Esophagus muscularis mucosa (tissue), 4 donors: ENCODE data around the gene MAD1L1. TPM values are rescaled to one million over a fixed set of nuclear protein-coding genes. Genes with fewer than 3 reads are reported as not detected.
A peak's percentile ranks its signal among the peaks of the same experiment; 100 is the strongest.

Experiments
- DNase-seq: peaks from one replicate; pipeline ENCODE4 v3.0.0-alpha.2; 2017; ENCODE audit errors: extremely low spot score
- H3K27ac ChIP-seq, 4 donors: fragments of 200-600 bp; sonication (generic); replicated peaks in 1 of 4; 1 replicate in 3 of 4; 2 replicates in 1 of 4; pipeline ENCODE4 v1.5.1; 2016 to 2019; ENCODE audit warnings: mild to moderate bottlenecking in 1 of 4
- H3K27me3 ChIP-seq, 4 donors: fragments of 200-600 bp; sonication (generic); one replicate each; pipeline versions ENCODE4 v1.5.1 to v1.6.0; 2016 to 2019
- H3K36me3 ChIP-seq, 4 donors: fragments of 200-600 bp; sonication (generic); one replicate each; pipeline ENCODE4 v1.5.1; 2016 to 2019
- H3K4me1 ChIP-seq, 4 donors: fragments of 200-600 bp; sonication (generic); one replicate each; pipeline ENCODE4 v1.5.1; 2016 to 2019
- H3K4me3 ChIP-seq, 4 donors: fragments of 200-600 bp; sonication (generic); 1 replicate in 2 of 4; 2 replicates in 2 of 4; pipeline ENCODE4 v1.5.1; 2016 to 2019; ENCODE audit warnings: mild to moderate bottlenecking in 4 of 4, moderate library complexity in 1 of 4
- H3K9me3 ChIP-seq, 4 donors: fragments of 200-600 bp; sonication (generic); 1 replicate in 3 of 4; 2 replicates in 1 of 4; pipeline ENCODE4 v1.5.1; 2016 to 2019
- EP300 ChIP-seq: sonication (generic); formaldehyde crosslinking; IDR thresholded peaks from one replicate; pipeline ENCODE4 v1.6.1; 2017; ENCODE audit warnings: antibody characterized with exemption
- POLR2A ChIP-seq: fragments of 450-650 bp; IDR thresholded peaks from one replicate; pipeline ENCODE4 v1.6.1; 2017; ENCODE audit warnings: antibody characterized with exemption, moderate library complexity, mild to moderate bottlenecking, low read depth
- POLR2AphosphoS5 ChIP-seq, 2 donors: sonication (generic); formaldehyde crosslinking; IDR thresholded peaks; one replicate each; pipeline ENCODE4 v1.6.1; 2017; ENCODE audit warnings: antibody characterized with exemption in 2 of 2
- WGBS: methylation state at CpG from one replicate; pipeline ENCODE4 v1.1.5; 2018; 5-methylcytosine and 5-hydroxymethylcytosine counted together
- intact Hi-C: fragments of 100-400 bp; cut with DNase I; formaldehyde crosslinking; loops from one replicate; pipeline ENCODE4 v1.15.1; 2023
- total RNA-seq, 4 donors: library from RNA; depleted of rRNA; stranded (reverse); fragments of >200 nt; gene quantifications; one replicate each; pipeline versions ENCODE4 v1.1.0 to v1.2.1, GENCODE V29; 2016
- TF ChIP-seq, protein P1 (sequence below), 3 experiments: fragments of 200-600 bp in 2 of 3; fragments of 450-650 bp in 1 of 3; sonication (generic) in 2 of 3; IDR thresholded peaks; one replicate each; pipeline ENCODE4 v1.5.1; 2017 to 2019; ENCODE audit warnings: antibody characterized with exemption in 3 of 3, mild to moderate bottlenecking in 2 of 3, moderate library complexity in 1 of 3

Gene MAD1L1
- total RNA-seq, 4 donors from 2014 or later, result 22.2 to 33.1 (median 29.5) TPM

- Histone ChIP-seq H3K27me3 (no peaks in the 10 kb centered on the region), H3K4me3 (no peak overlapping the region), H3K27ac (peak overlapping the region in 3 of 4 donors; percentile 30 to 54 (median 32)), H3K36me3 (peaks cover 6 to 47% (median 38%) of the 10 kb centered on the region in 4 donors), H3K9me3 (no peaks in the 10 kb centered on the region), H3K4me1 (peaks cover 15 to 39% (median 35%) of the 10 kb centered on the region in 4 donors)
- TF ChIP-seq POLR2A (no peak), EP300 (no peak), POLR2AphosphoS5 (IDR thresholded peaks at IDR 0.05) (peak in 1 of 2 donors; percentile 36)
- TF ChIP-seq, protein P1, sequence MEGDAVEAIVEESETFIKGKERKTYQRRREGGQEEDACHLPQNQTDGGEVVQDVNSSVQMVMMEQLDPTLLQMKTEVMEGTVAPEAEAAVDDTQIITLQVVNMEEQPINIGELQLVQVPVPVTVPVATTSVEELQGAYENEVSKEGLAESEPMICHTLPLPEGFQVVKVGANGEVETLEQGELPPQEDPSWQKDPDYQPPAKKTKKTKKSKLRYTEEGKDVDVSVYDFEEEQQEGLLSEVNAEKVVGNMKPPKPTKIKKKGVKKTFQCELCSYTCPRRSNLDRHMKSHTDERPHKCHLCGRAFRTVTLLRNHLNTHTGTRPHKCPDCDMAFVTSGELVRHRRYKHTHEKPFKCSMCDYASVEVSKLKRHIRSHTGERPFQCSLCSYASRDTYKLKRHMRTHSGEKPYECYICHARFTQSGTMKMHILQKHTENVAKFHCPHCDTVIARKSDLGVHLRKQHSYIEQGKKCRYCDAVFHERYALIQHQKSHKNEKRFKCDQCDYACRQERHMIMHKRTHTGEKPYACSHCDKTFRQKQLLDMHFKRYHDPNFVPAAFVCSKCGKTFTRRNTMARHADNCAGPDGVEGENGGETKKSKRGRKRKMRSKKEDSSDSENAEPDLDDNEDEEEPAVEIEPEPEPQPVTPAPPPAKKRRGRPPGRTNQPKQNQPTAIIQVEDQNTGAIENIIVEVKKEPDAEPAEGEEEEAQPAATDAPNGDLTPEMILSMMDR (IDR thresholded peaks at IDR 0.05), result no peak
- intact Hi-C loops, result no loop called here
- WGBS, result 82% methylated on average over 16 of the region's 20 CpGs
- DNase-seq, result no peak
Measured at GRCh38 chr7:2202901-2203765, 29.6 kb downstream of the MAD1L1 start.

- H3K4me3 ChIP-seq, result no peak overlapping the region
- peaks cover 6 to 40% (median 30%) of the 10 kb centered on the region in 4 donors for H3K36me3 ChIP-seq
- WGBS, result 90% methylated on average over 14 of the region's 14 CpGs
- H3K4me1 ChIP-seq, result peaks cover 19 to 47% (median 41%) of the 10 kb centered on the region in 4 donors
- H3K27ac ChIP-seq, result no peak overlapping the region
- TF ChIP-seq, protein P1 (IDR thresholded peaks at IDR 0.05), result no peak
- TF ChIP-seq POLR2A, result no peak
- TF ChIP-seq EP300, result no peak
- no peak for TF ChIP-seq POLR2AphosphoS5 (IDR thresholded peaks at IDR 0.05)
- H3K27me3 ChIP-seq, result no peaks in the 10 kb centered on the region
- no peaks in the 10 kb centered on the region for H3K9me3 ChIP-seq
- DNase-seq, result no peak
- intact Hi-C loops, result no loop called here
Measured at GRCh38 chr7:2202361-2202761, 30.4 kb downstream of the MAD1L1 start.

GRCh38 chr7:2201686-2202360, 30.9 kb downstream of the MAD1L1 start:
- intact Hi-C loops, result no loop called here
- 85% methylated on average over 31 of the region's 31 CpGs for WGBS

GRCh38 chr7:2201128-2201527, 31.6 kb downstream of the MAD1L1 start:
- Histone ChIP-seq H3K9me3 (no peaks in the 10 kb centered on the region), H3K4me3 (no peak overlapping the region), H3K27ac (no peak overlapping the region), H3K4me1 (peaks cover 30 to 48% (median 42%) of the 10 kb centered on the region in 4 donors), H3K36me3 (peaks cover 6 to 47% (median 28%) of the 10 kb centered on the region in 4 donors), H3K27me3 (no peaks in the 10 kb centered on the region)
- no peak for DNase-seq
- intact Hi-C loops, result no loop called here
- TF ChIP-seq EP300, result no peak
- no peak for TF ChIP-seq POLR2AphosphoS5 (IDR thresholded peaks at IDR 0.05)
- TF ChIP-seq, protein P1 (IDR thresholded peaks at IDR 0.05), result no peak
- no peak for TF ChIP-seq POLR2A
- WGBS, result 96% methylated on average over 5 of the region's 10 CpGs

More at GRCh38 chr7:2201686-2202360, 30.9 kb downstream of the MAD1L1 start:
- H3K27ac ChIP-seq, result no peak overlapping the region
- no peak for DNase-seq
- peaks cover 6 to 40% (median 26%) of the 10 kb centered on the region in 4 donors for H3K36me3 ChIP-seq
- no peaks in the 10 kb centered on the region for H3K27me3 ChIP-seq
- no peak overlapping the region for H3K4me3 ChIP-seq
- TF ChIP-seq EP300 (no peak), POLR2AphosphoS5 (IDR thresholded peaks at IDR 0.05) (no peak), POLR2A (no peak)
- TF ChIP-seq, protein P1 (IDR thresholded peaks at IDR 0.05), result no peak
- peaks cover 23 to 48% (median 42%) of the 10 kb centered on the region in 4 donors for H3K4me1 ChIP-seq
- no peaks in the 10 kb centered on the region for H3K9me3 ChIP-seq
